Measurements from ENCODE around the gene NUCB1. TPM values are rescaled to one million over a fixed set of nuclear protein-coding genes. Genes with fewer than 3 reads are reported as not detected.

The NUCB1 gene
- total RNA-seq, 1 experiment from 2014 or later, result 102 TPM

DNA sequence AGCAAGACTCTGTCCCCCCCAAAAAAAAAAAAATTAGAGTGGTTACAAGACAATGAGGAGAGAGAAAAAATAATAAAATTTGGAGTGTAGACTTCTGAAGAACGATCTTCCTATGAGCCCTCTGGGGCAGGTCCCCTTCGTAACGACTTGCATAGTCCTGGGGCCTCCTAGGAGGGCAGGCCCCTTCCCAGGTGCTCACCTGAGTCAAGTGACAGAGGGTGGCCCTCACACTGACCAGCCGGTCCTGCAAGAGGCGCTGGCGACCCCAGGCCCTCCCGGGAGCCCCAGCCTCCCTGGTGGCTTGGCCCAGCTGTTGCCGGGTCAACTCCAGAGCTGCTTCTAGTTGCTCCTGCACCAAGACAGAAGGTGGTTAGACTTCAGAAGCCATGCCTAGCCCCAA, 46.6 kb upstream of the NUCB1 start:
- ChIA-PET CTCF (no interaction called here), POLR2A (no interaction called here)
- no peaks in the 10 kb centered on the region for H3K27me3 ChIP-seq (ENCODE audit: control insufficient read depth, insufficient read depth, low read length)
- ATAC-seq (no peak), DNase-seq (ENCODE audit: low read depth, low spot score) (no peak)
- no peaks in the 10 kb centered on the region for H3K9me3 ChIP-seq (ENCODE audit: control insufficient read depth, insufficient read depth, low read depth, low read length)
- no peaks in the 10 kb centered on the region for H3K36me3 ChIP-seq (ENCODE audit: control insufficient read depth, insufficient read depth, low read length)
- intact Hi-C loops (cut with micrococcal nuclease; ENCODE audit: unreplicated experiment), result no loop called here
- no peaks in the 10 kb centered on the region for H3K4me1 ChIP-seq (ENCODE audit: control insufficient read depth, insufficient read depth, low read length)
- H3K27ac ChIP-seq (ENCODE audit: low read length), result no peak overlapping the region
- BruUV-seq (replicated peaks), result no TSS peak
- in situ Hi-C loops (cut with HindIII; ENCODE audit: low pct_unique_long_range_greater_than_20kb, low sequenced_read_pairs), result no loop called here
- H3K4me3 ChIP-seq (ENCODE audit: low read depth in 2 of 2, low read length in 2 of 2), result no peak overlapping the region
- TF ChIP-seq REST (IDR thresholded peaks at IDR 0.05; ENCODE audit: insufficient read depth in 1 of 2, low read depth in 2 of 2, low read length in 1 of 2) (no peak), TCF7L2 (IDR thresholded peaks at IDR 0.05; ENCODE audit: low read depth, low read length) (no peak), CTCF (IDR thresholded peaks at IDR 0.05) (no peak), POLR2AphosphoS5 (IDR thresholded peaks at IDR 0.05; ENCODE audit: low read depth, low read length) (no peak), SIN3A (IDR thresholded peaks at IDR 0.05; ENCODE audit: borderline replicate concordance, insufficient read depth, low read depth, low read length) (no peak)

GRCh38 chr19:48854103-48854502, 46.0 kb upstream of the NUCB1 start:
- no peak for TF ChIP-seq CTCF (IDR thresholded peaks at IDR 0.05)
- no peak for TF ChIP-seq POLR2AphosphoS5 (IDR thresholded peaks at IDR 0.05; ENCODE audit: low read depth, low read length)
- no peak for TF ChIP-seq SIN3A (IDR thresholded peaks at IDR 0.05; ENCODE audit: borderline replicate concordance, insufficient read depth, low read depth, low read length)
- TF ChIP-seq TCF7L2 (IDR thresholded peaks at IDR 0.05; ENCODE audit: low read depth, low read length), result no peak
- TF ChIP-seq REST (IDR thresholded peaks at IDR 0.05; ENCODE audit: insufficient read depth in 1 of 2, low read depth in 2 of 2, low read length in 1 of 2), result no peak
- H3K9me3 ChIP-seq (ENCODE audit: control insufficient read depth, insufficient read depth, low read depth, low read length), result no peaks in the 10 kb centered on the region
- intact Hi-C loops (cut with micrococcal nuclease; ENCODE audit: unreplicated experiment) (no loop called here), in situ Hi-C loops (cut with HindIII; ENCODE audit: low pct_unique_long_range_greater_than_20kb, low sequenced_read_pairs) (no loop called here)
- ATAC-seq, result no peak; the same call in 1 of the 2 replicates
- no peak for DNase-seq (ENCODE audit: low read depth, low spot score)
- no peak overlapping the region for H3K27ac ChIP-seq (ENCODE audit: low read length)
- POLR2A ChIA-PET, result no interaction called here
- H3K4me1 ChIP-seq (ENCODE audit: control insufficient read depth, insufficient read depth, low read length), result no peaks in the 10 kb centered on the region
- CTCF ChIA-PET, result no interaction called here
- no peaks in the 10 kb centered on the region for H3K36me3 ChIP-seq (ENCODE audit: control insufficient read depth, insufficient read depth, low read length)
- H3K4me3 ChIP-seq (ENCODE audit: low read depth in 2 of 2, low read length in 2 of 2), result no peak overlapping the region
- BruUV-seq (replicated peaks), result no TSS peak
- no peaks in the 10 kb centered on the region for H3K27me3 ChIP-seq (ENCODE audit: control insufficient read depth, insufficient read depth, low read length)

Measured in Panc1 (cell line).